ENCODE measurements around the gene MIP. TPM values are rescaled to one million over a fixed set of nuclear protein-coding genes. Genes with fewer than 3 reads are reported as not detected.

The MIP gene
- total and polyA plus RNA-seq, 2 of the 4 experiments (the other 2 are of a cell fraction): not detected

- no peak overlapping the region for H3K9ac ChIP-seq (ENCODE audit: low read depth, low read length)
- no peak overlapping the region for H3K18ac ChIP-seq (ENCODE audit: low read depth, low read length)
- H3K27me3 ChIP-seq (ENCODE audit: control insufficient read depth, insufficient read depth, low read length): no peaks in the 10 kb centered on the region
- H3K36me3 ChIP-seq (ENCODE audit: control insufficient read depth, insufficient read depth, low read length): peaks cover 5% of the 10 kb centered on the region
- no peak overlapping the region for H2BK20ac ChIP-seq (ENCODE audit: low read depth, low read length)
- no peaks in the 10 kb centered on the region for H3K4me1 ChIP-seq (ENCODE audit: control insufficient read depth, insufficient read depth, low read length)
- H4K5ac ChIP-seq (ENCODE audit: low read depth, low read length): no peak overlapping the region
- DNase-seq (no peak), ATAC-seq (ENCODE audit: low read depth) (no peak)
- ChIA-PET CTCF (interaction anchor here (1.2 kb wide), 1 partner anchor 9 kb away, joined by 3 read pairs; no protein-coding TSS in a partner anchor), POLR2A (ENCODE audit: unreplicated experiment) (no interaction called here)
- no peak overlapping the region for H3K4ac ChIP-seq (ENCODE audit: low read depth, low read length)
- in situ Hi-C loops (cut with MboI; ENCODE audit: low sequenced_read_pairs) (no loop called here), intact Hi-C loops (cut with micrococcal nuclease) (no loop called here), dilution Hi-C loops (cut with HindIII; ENCODE audit: low sequenced_read_pairs, unreplicated experiment) (no loop called here)
- H3K27ac ChIP-seq (ENCODE audit: insufficient read depth, low read length): no peak overlapping the region
- H4K20me1 ChIP-seq (ENCODE audit: insufficient read depth, low read length): no peaks in the 10 kb centered on the region
- no peak overlapping the region for H2AFZ ChIP-seq (replicated peaks; ENCODE audit: low read length, poor library complexity)
- H3K23ac ChIP-seq (ENCODE audit: low read depth, low read length): no peak overlapping the region
- no peak overlapping the region for H3K4me2 ChIP-seq (ENCODE audit: low read depth, low read length)
- no peak overlapping the region for H2AK5ac ChIP-seq (ENCODE audit: low read depth, low read length)
- no peak overlapping the region for H3K4me3 ChIP-seq (ENCODE audit: insufficient read depth, low read depth, low read length)
- peaks cover 6 to 40% of the 10 kb centered on the region in 2 experiments; a peak in 3 of 4 replicates for H3K79me1 ChIP-seq (ENCODE audit: low read depth in 1 of 2, low read length in 2 of 2)
- no TSS peak for BruUV-seq (replicated peaks)
- no peak overlapping the region for H2BK15ac ChIP-seq (ENCODE audit: low read depth, low read length)
- H3K56ac ChIP-seq (ENCODE audit: extremely low read depth, insufficient read depth, low read length): no peak overlapping the region
- no peak for TF ChIP-seq POLR2A (IDR thresholded peaks at IDR 0.05; ENCODE audit: low read depth, low read length)
- TF ChIP-seq CHD1 (IDR thresholded peaks at IDR 0.05; ENCODE audit: low read depth, low read length): no peak
- TF ChIP-seq USF2 (IDR thresholded peaks at IDR 0.05; ENCODE audit: low read depth, low read length): no peak
- TF ChIP-seq CEBPB (IDR thresholded peaks at IDR 0.05; ENCODE audit: low read depth, low read length): no peak
- TF ChIP-seq MXI1 (IDR thresholded peaks at IDR 0.05; ENCODE audit: borderline replicate concordance, low read depth, low read length): no peak
- TF ChIP-seq RCOR1 (IDR thresholded peaks at IDR 0.05; ENCODE audit: insufficient replicate concordance, low read length): no peak
- TF ChIP-seq NFE2L2 (IDR thresholded peaks at IDR 0.05; ENCODE audit: low read depth, low read length): no peak
- no peak for TF ChIP-seq BHLHE40 (IDR thresholded peaks at IDR 0.05; ENCODE audit: low read depth, low read length)
- no peak for TF ChIP-seq ELK1 (IDR thresholded peaks at IDR 0.05; ENCODE audit: borderline replicate concordance, low read depth, low read length)
- no peak for TF ChIP-seq MAFK (IDR thresholded peaks at IDR 0.05; ENCODE audit: low read depth, low read length)
- no peak for TF ChIP-seq RAD21 (IDR thresholded peaks at IDR 0.05; ENCODE audit: low read length)
- no peak for TF ChIP-seq MAZ (IDR thresholded peaks at IDR 0.05; ENCODE audit: borderline replicate concordance, low read depth, low read length)
- no peak for TF ChIP-seq CTCF (conservative IDR thresholded peaks at IDR 0.05; ENCODE audit: low read depth, low read length)
- no peak for TF ChIP-seq FOS (IDR thresholded peaks at IDR 0.05; ENCODE audit: low read depth, low read length)
- TF ChIP-seq RFX5 (IDR thresholded peaks at IDR 0.05; ENCODE audit: low read depth, low read length): no peak
- no peak for TF ChIP-seq SMC3 (IDR thresholded peaks at IDR 0.05; ENCODE audit: low read depth, low read length)
- no peaks in the 10 kb centered on the region for H3K9me3 ChIP-seq (ENCODE audit: control insufficient read depth, insufficient read depth, low read length)
- no peak overlapping the region for H2AK9ac ChIP-seq (replicated peaks; ENCODE audit: low read depth, low read length, poor library complexity)
- H3K14ac ChIP-seq (replicated peaks; ENCODE audit: low read depth, low read length): no peak overlapping the region
- H2BK120ac ChIP-seq (ENCODE audit: low read depth, low read length): no peak overlapping the region
- no peak overlapping the region for H2BK5ac ChIP-seq (ENCODE audit: low read depth, low read length, poor library complexity, severe bottlenecking)
- H4K91ac ChIP-seq (ENCODE audit: insufficient read depth, low read depth, low read length): no peak overlapping the region
- H3K9me1 ChIP-seq (ENCODE audit: insufficient read depth, low read length): peaks cover 20% of the 10 kb centered on the region; the same call in 1 of the 2 replicates
- no peak overlapping the region for H4K8ac ChIP-seq (ENCODE audit: low read depth in 2 of 2, low read length in 2 of 2)
- 89% methylated on average over 4 of the region's 6 CpGs; no CpG with 5 or more reads in 1 of the 2 experiments for WGBS, 2 experiments (ENCODE audit: extremely low coverage in 2 of 2, insufficient read length in 1 of 2)
These were observed 21.7 kb upstream of the MIP start for GRCh38 chr12:56476143-56476542.
